HG03442 (cell line): ENCODE results near the gene KCNE3.

ENCODE experiments used
- ATAC-seq: cut with Tn5 transposase; IDR thresholded peaks from one replicate; pipeline ENCODE4 v1.9.1; 2021; ENCODE audit warnings: mild to moderate bottlenecking, moderate library complexity; ENCODE audit not compliant: unreplicated experiment

KCNE3 gene

GRCh38 chr11:74466916-74467885, at the start of gene KCNE3:
Gene KCNE3 (minus strand): TSS chr11:74467549. CDS start chr11:74457563, 9,986 bp downstream.
- no peak for ATAC-seq

GRCh38 chr11:74507582-74507981, 40.2 kb upstream of the KCNE3 start:
- ATAC-seq: no peak

GRCh38 chr11:74506823-74507222, 39.5 kb upstream of the KCNE3 start:
- no peak for ATAC-seq

- ATAC-seq: no peak
Observed at GRCh38 chr11:74505911-74506310, 38.6 kb upstream of the KCNE3 start.

- ATAC-seq: no peak
Observed at GRCh38 chr11:74504100-74504691, 36.8 kb upstream of the KCNE3 start.

GRCh38 chr11:74494916-74495315, 27.6 kb upstream of the KCNE3 start:
- ATAC-seq: no peak

- no peak for ATAC-seq
Observed at GRCh38 chr11:74493791-74494630, 26.7 kb upstream of the KCNE3 start.

- ATAC-seq: peak; percentile 96
Observed at GRCh38 chr11:74492974-74493790, 25.8 kb upstream of the KCNE3 start, which contains the start of gene LIPT2. Gene LIPT2 (minus strand): TSS chr11:74493724. CDS start chr11:74493703, 21 bp downstream.

GRCh38 chr11:74492084-74492483, 24.7 kb upstream of the KCNE3 start:
- ATAC-seq: no peak

- ATAC-seq: no peak
Observed at GRCh38 chr11:74490941-74491340, 23.6 kb upstream of the KCNE3 start.

- no peak for ATAC-seq
Observed at GRCh38 chr11:74487875-74488274, 20.5 kb upstream of the KCNE3 start.

GRCh38 chr11:74485868-74486267, 18.5 kb upstream of the KCNE3 start:
- no peak for ATAC-seq

GRCh38 chr11:74480688-74481417, 13.5 kb upstream of the KCNE3 start:
- no peak for ATAC-seq

- ATAC-seq: no peak
Observed at GRCh38 chr11:74479732-74480123, 12.4 kb upstream of the KCNE3 start.

- no peak for ATAC-seq
Observed at GRCh38 chr11:74478877-74479731, 11.8 kb upstream of the KCNE3 start.

- ATAC-seq: no peak
Observed at GRCh38 chr11:74476536-74476935, 9.2 kb upstream of the KCNE3 start.

GRCh38 chr11:74474316-74474715, 7.0 kb upstream of the KCNE3 start:
- ATAC-seq: no peak

- ATAC-seq: no peak
Observed at GRCh38 chr11:74473382-74474173, 6.2 kb upstream of the KCNE3 start.
